ENCODE measurements around the gene PARVG.

Gene PARVG

DNA sequence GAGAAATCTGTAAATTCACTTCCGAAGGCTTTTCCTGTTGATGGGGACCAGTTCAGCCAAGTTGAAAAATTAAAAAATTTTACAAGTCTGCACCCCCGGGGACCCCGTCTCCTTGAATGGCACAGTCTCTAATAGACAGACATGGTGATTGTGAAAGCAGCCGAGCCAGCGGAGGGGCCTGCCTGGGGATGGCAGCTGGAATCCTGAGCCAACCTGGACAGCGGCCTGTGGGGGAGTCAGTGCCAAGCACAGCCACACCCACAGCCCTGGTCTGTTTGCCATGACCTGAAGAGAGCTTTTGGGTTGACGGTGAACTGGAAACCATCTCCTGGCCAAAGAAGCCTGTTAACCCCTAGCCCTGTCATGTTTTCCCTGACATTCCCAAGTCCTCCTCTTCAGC lies 64.7 kb downstream of the PARVG start:
- no peak overlapping the region for H3K4me3 ChIP-seq (replicated peaks; ENCODE audit: low read depth, low read length)
- TF ChIP-seq, protein P1, sequence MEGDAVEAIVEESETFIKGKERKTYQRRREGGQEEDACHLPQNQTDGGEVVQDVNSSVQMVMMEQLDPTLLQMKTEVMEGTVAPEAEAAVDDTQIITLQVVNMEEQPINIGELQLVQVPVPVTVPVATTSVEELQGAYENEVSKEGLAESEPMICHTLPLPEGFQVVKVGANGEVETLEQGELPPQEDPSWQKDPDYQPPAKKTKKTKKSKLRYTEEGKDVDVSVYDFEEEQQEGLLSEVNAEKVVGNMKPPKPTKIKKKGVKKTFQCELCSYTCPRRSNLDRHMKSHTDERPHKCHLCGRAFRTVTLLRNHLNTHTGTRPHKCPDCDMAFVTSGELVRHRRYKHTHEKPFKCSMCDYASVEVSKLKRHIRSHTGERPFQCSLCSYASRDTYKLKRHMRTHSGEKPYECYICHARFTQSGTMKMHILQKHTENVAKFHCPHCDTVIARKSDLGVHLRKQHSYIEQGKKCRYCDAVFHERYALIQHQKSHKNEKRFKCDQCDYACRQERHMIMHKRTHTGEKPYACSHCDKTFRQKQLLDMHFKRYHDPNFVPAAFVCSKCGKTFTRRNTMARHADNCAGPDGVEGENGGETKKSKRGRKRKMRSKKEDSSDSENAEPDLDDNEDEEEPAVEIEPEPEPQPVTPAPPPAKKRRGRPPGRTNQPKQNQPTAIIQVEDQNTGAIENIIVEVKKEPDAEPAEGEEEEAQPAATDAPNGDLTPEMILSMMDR (IDR thresholded peaks at IDR 0.05; ENCODE audit: low read length, missing control alignments), result no peak
- DNase-seq (ENCODE audit: low read depth), result no peak

DNA sequence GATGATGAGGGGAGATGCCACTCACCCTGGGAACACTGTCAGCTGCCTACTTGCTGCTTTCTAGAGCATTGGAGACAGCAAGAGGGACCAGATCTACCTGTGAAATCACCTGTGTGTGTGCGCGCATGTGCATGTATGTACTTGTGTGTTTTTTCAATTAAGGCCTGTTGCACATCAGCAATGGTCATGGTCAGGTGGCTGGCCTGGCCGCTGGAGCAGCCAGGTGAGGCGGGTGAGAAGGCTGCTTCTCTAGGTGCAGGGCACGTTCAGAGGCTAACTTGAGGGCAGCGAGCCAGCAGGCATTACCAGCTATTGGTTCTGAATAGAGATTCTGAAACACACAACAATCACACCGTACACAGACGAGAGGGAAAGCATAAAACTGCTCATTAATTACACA lies 65.1 kb downstream of the PARVG start:
- TF ChIP-seq, protein P1 (IDR thresholded peaks at IDR 0.05; ENCODE audit: low read length, missing control alignments), result no peak
- no peak overlapping the region for H3K4me3 ChIP-seq (replicated peaks; ENCODE audit: low read depth, low read length)
- no peak for DNase-seq (ENCODE audit: low read depth)

DNA sequence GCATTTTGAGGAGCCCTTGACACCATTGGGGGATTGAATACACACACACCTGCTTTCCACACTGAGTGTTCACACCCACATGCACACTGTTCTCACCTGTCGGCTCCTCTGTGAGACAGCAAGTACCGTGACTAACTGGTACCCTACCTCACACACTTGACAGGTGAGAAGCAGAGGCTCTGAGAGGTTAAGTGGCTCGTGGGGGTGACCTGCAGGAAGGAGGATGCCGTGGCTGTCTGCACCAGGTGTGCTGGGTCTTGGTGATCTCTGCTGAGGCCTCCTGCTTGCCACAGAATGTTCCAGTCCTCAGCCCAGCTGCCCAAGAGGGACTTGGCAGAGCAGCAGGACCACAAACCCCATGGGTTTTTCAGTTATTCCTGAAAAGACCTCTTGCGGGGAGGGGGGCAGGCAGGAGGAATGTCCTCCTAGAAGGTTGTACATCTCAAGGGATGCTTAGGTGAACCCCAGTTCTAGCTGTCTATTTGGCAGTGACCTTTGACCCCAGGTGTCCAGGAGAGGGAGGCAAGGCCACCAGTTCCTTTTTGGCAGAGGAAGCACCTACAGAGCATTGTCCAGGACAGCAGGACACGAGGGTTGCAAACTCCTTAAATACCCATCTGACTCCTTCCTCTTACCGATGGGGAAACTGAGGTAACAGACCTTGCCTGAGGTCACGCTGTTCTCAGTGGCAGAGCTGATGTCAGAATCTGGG lies 66.0 kb downstream of the PARVG start:
- TF ChIP-seq, protein P1 (IDR thresholded peaks at IDR 0.05; ENCODE audit: low read length, missing control alignments), result no peak
- no peak for DNase-seq (ENCODE audit: low read depth)
- no peak overlapping the region for H3K4me3 ChIP-seq (replicated peaks; ENCODE audit: low read depth, low read length)

DNA sequence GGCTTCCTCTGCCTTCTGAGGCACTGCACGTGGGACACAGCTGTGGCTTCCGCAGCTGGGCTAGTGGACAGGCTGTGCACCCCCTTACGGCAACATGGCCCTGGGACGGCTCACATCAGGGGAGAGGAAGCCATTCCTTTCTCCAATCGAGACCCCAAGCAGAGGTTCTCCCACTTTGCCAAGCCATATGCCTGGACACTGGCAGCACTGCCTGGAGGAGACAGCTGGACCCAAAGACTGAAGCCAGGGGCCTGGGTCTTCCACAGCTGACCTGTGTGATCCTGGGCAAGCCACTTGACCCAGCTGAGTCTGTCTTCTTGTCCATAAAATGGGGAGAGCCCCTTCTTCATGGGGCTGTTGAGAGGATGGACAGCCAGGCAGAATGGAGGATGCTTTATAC lies 66.6 kb downstream of the PARVG start:
- no peak overlapping the region for H3K4me3 ChIP-seq (replicated peaks; ENCODE audit: low read depth, low read length)
- TF ChIP-seq, protein P1 (IDR thresholded peaks at IDR 0.05; ENCODE audit: low read length, missing control alignments), result no peak
- DNase-seq (ENCODE audit: low read depth), result no peak

DNA sequence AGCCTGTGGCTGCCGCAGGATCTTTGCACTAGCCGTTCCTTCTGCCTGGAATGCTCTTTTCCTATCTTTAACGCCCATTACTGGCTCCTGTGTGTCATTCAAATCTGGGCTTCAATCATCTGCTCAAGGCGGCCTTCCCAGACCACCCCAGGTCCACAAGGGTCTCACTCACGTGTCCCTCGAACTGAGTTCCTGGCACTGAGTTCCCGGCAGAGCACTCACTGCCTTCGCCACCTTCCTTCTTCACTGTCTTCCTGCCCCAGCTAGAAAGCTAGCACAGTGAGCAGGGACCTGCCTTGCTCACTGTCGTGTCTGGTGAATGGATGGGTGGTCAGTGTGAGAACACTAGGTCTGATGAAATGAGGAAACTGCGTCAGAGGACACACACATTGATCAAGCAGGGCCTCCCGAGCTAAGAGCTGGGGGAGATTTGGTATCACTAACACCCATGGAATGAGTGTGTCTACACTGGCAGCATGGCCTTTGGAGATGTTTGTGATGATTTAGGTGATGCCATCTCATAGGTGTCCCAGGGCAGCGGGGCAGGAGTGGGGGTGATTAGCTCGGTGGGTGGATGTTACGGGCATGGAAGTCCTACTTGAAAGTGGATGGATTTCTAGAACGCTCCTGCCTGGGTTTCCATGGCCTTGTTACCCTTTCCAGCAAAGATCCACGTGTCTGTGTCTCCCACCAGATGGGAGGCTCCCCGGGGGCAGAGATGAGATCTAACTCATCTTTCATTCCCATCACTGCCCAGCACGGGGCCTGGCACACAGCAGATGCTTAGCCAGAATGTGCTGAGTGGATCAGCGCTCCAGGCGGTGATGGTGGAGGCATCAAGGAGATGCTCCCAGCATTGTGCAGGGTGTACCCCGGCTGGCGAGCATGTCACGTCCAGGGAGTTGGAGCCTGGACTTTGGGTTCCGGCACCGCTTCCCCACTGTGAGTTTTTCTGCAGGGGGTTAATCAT lies 67.5 kb downstream of the PARVG start:
- DNase-seq (ENCODE audit: low read depth), result no peak
- no peak overlapping the region for H3K4me3 ChIP-seq (replicated peaks; ENCODE audit: low read depth, low read length)
- TF ChIP-seq, protein P1 (IDR thresholded peaks at IDR 0.05; ENCODE audit: low read length, missing control alignments), result no peak

DNA sequence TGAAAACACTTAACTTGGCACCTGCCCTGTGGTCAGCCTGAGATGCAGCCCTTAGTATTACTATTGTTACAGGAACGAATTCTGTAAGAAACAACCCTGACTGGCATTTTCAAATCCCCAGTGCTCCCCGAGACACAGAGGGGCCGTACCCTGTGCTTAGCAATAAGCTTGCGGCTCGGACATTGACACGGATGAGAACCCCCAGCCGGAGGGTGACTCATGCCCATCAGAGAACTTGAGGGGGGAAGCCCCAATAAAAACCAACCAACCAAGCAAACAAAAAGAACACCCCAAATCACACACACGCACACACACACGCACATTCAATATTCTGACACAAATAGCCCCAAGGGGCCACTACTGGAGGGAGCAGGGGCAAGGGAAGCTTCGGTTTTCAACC lies 68.2 kb downstream of the PARVG start:
- no peak for DNase-seq (ENCODE audit: low read depth)
- TF ChIP-seq, protein P1 (IDR thresholded peaks at IDR 0.05; ENCODE audit: low read length, missing control alignments), result no peak
- no peak overlapping the region for H3K4me3 ChIP-seq (replicated peaks; ENCODE audit: low read depth, low read length)
